K562 (cell line): Measurements from ENCODE around the gene ZNF556. TPM values are rescaled to one million over a fixed set of nuclear protein-coding genes. Genes with fewer than 3 reads are reported as not detected.

Source experiments
- ATAC-seq: fragments of 200-7000 bp; cut with Tn5 transposase; 3 replicates; pipeline ENCODE4 v1.9.1; 2020; ENCODE audit warnings: moderate library complexity
- BruUV-seq: library from RNA; stranded (reverse); fragments of 400-500 nt; replicated peaks from 2 replicates; lab custom pipeline; 2021; lab: Mats Ljungman, UMichigan
- CTCF ChIA-PET: fragments of 300-600 bp; formaldehyde crosslinking; extraction: SDS; loops from one replicate; lab custom pipeline; 2021; ENCODE audit warnings: low intra/inter-chr PET ratio; lab: Yijun Ruan, JAX
- POLR2A ChIA-PET: fragments of 300-600, 350-650 bp; sonication (Branson Sonifier 250); formaldehyde crosslinking; extraction: SDS; loops from one replicate; lab custom pipeline; 2021; ENCODE audit warnings: antibody characterized with exemption, inconsistent platforms; lab: Yijun Ruan, JAX
- DNase-seq, 4 experiments: peaks; one replicate each; pipeline versions ENCODE4 v3.0.0 to v3.0.0-alpha.2; 2011 to 2018; ENCODE audit warnings: low spot score in 3 of 4, mixed read lengths in 3 of 4; ENCODE audit errors: extremely low read depth in 1 of 4
- FAIRE-seq: peaks from 2 replicates; lab custom pipeline; 2011; peaks lifted over from hg19 to GRCh38; lab: Jason Lieb, UNC
- H2AFZ ChIP-seq: 2 replicates; pipeline ENCODE4 v1.6.0; 2011; ENCODE audit warnings: low read depth, low read length, control low read depth, inconsistent platforms
- H3K27ac ChIP-seq: fragments of 200-600 bp; 3 replicates; pipeline ENCODE4 v1.8.0; 2011; ENCODE audit warnings: low read depth, mild to moderate bottlenecking, control low read depth, inconsistent platforms, low read length, moderate library complexity, mixed read lengths; ENCODE audit errors: extremely low read depth
- H3K27me3 ChIP-seq, 2 experiments: fragments of 300-600 bp in 1 of 2; 2 replicates in 1 of 2; 3 replicates in 1 of 2; pipeline versions ENCODE4 v1.6.0 to v1.8.0; 2011; ENCODE audit warnings: inconsistent platforms in 2 of 2, low read length in 2 of 2, mild to moderate bottlenecking in 1 of 2, mixed read lengths in 1 of 2, moderate library complexity in 1 of 2; ENCODE audit not compliant: control insufficient read depth in 2 of 2, insufficient read depth in 2 of 2
- H3K36me3 ChIP-seq: fragments of 300-600 bp; 3 replicates; pipeline ENCODE4 v1.8.0; 2011; ENCODE audit warnings: mild to moderate bottlenecking, low read length, inconsistent platforms; ENCODE audit not compliant: control insufficient read depth, insufficient read depth
- H3K4me1 ChIP-seq, 2 experiments: fragments of 200-600 bp in 1 of 2; replicated peaks in 1 of 2; 2 replicates in 1 of 2; 3 replicates in 1 of 2; pipeline versions ENCODE4 v1.5.1 to v1.8.0; 2011; ENCODE audit warnings: inconsistent platforms in 2 of 2, low read length in 2 of 2, mild to moderate bottlenecking in 1 of 2, mixed read lengths in 1 of 2, moderate library complexity in 1 of 2; ENCODE audit not compliant: control insufficient read depth in 2 of 2, insufficient read depth in 2 of 2
- H3K4me2 ChIP-seq: 2 replicates; pipeline ENCODE4 v1.6.1; 2011; ENCODE audit warnings: low read length, control low read depth, inconsistent platforms, mixed read lengths; ENCODE audit not compliant: insufficient read depth
- H3K4me3 ChIP-seq: fragments of 200-600 bp; sonication (generic), shearing (Covaris generic); 2 replicates; pipeline ENCODE4 v1.5.1; 2016; ENCODE audit warnings: control low read depth, inconsistent platforms
- H3K79me2 ChIP-seq: fragments of 200-600 bp; 3 replicates; pipeline ENCODE4 v1.8.0; 2011; ENCODE audit warnings: low read length, inconsistent platforms; ENCODE audit not compliant: control insufficient read depth, insufficient read depth
- H3K9ac ChIP-seq, 2 experiments: 2 replicates each; pipeline versions ENCODE4 v1.6.0 to v1.6.1; 2011; ENCODE audit warnings: low read depth in 2 of 2, low read length in 2 of 2, control low read depth in 1 of 2, inconsistent platforms in 1 of 2, mild to moderate bottlenecking in 1 of 2, mixed read lengths in 1 of 2; ENCODE audit not compliant: insufficient read depth in 1 of 2
- H3K9me1 ChIP-seq: one replicate; pipeline ENCODE4 v1.6.0; 2011; ENCODE audit warnings: inconsistent platforms, mild to moderate bottlenecking, low read length, moderate library complexity; ENCODE audit not compliant: control insufficient read depth, insufficient read depth
- H3K9me3 ChIP-seq: replicated peaks from 2 replicates; pipeline ENCODE4 v1.5.1; 2011; ENCODE audit warnings: low read depth, low read length, inconsistent platforms; ENCODE audit not compliant: control insufficient read depth, insufficient read depth
- H4K20me1 ChIP-seq: replicated peaks from 2 replicates; pipeline ENCODE4 v1.6.1; 2011; ENCODE audit warnings: low read length, inconsistent platforms, mixed read lengths; ENCODE audit not compliant: control insufficient read depth, insufficient read depth
- ATF1 ChIP-seq, 2 experiments: fragments of 450-650 bp in 1 of 2; IDR thresholded peaks; 2 replicates each; pipeline ENCODE4 v1.6.1; 2016; ENCODE audit warnings: missing compliant biosample characterization in 1 of 2, missing genetic modification characterization in 1 of 2
- CEBPG ChIP-seq, 3 experiments: fragments of 200-800 bp in 1 of 3; sonication (Bioruptor generic) in 1 of 3; sonication (generic) in 1 of 3; formaldehyde crosslinking in 1 of 3; IDR thresholded peaks in 2 of 3; conservative IDR thresholded peaks in 1 of 3; 2 replicates each; pipeline versions ENCODE4 v1.6.1 to v1.8.0; 2016 to 2022; ENCODE audit warnings: missing compliant biosample characterization in 2 of 3, missing genetic modification characterization in 2 of 3, mild to moderate bottlenecking in 1 of 3, missing genetic modification reagents in 1 of 3
- FOS ChIP-seq: IDR thresholded peaks from 3 replicates; pipeline ENCODE4 v1.6.1; 2011; ENCODE audit not compliant: insufficient read length; ENCODE audit errors: extremely low read depth
- LEF1 ChIP-seq: fragments of 450-650 bp; IDR thresholded peaks from 2 replicates; pipeline ENCODE4 v1.6.1; 2016; ENCODE audit warnings: mild to moderate bottlenecking
- MTA1 ChIP-seq: fragments of 450-650 bp; IDR thresholded peaks from 2 replicates; pipeline ENCODE4 v1.6.1; 2017; ENCODE audit warnings: borderline replicate concordance
- NR4A1 ChIP-seq, 2 experiments: fragments of 250-450 bp in 1 of 2; fragments of 450-650 bp in 1 of 2; sonication (Bioruptor Pico) in 1 of 2; IDR thresholded peaks; 2 replicates each; pipeline versions ENCODE4 v1.4.0 to v1.6.1; 2016 to 2020; ENCODE audit warnings: mild to moderate bottlenecking in 2 of 2, missing compliant biosample characterization in 1 of 2, missing genetic modification characterization in 1 of 2, moderate library complexity in 1 of 2
- PHF8 ChIP-seq: fragments of 200-600 bp; sonication (generic); IDR thresholded peaks from 2 replicates; pipeline ENCODE4 v1.6.1; 2012; ENCODE audit warnings: mixed run types, mild to moderate bottlenecking, inconsistent platforms, low read length, moderate library complexity, borderline replicate concordance
- SIN3A ChIP-seq, 2 experiments: fragments of 150-350 bp in 1 of 2; IDR thresholded peaks; 2 replicates each; pipeline ENCODE4 v1.6.1; 2011 to 2016; ENCODE audit warnings: borderline replicate concordance in 2 of 2, low read depth in 2 of 2, low read length in 2 of 2, mild to moderate bottlenecking in 2 of 2, moderate library complexity in 2 of 2; ENCODE audit not compliant: control insufficient read depth in 1 of 2
- SPI1 ChIP-seq: IDR thresholded peaks from 2 replicates; pipeline ENCODE4 v1.6.1; 2011; ENCODE audit warnings: low read depth, low read length, control low read depth, borderline replicate concordance
- TARDBP ChIP-seq: fragments of 450-650 bp; IDR thresholded peaks from 2 replicates; pipeline ENCODE4 v1.6.1; 2016
- ZNF311 ChIP-seq: fragments of 250-450 bp; sonication (Bioruptor Pico); IDR thresholded peaks from 2 replicates; pipeline ENCODE4 v1.4.0; 2020; ENCODE audit warnings: mild to moderate bottlenecking, moderate library complexity
- ZNF324 ChIP-seq: fragments of 250-450 bp; sonication (Bioruptor Pico); IDR thresholded peaks from 2 replicates; pipeline ENCODE4 v1.4.0; 2020; ENCODE audit warnings: mild to moderate bottlenecking
- WGBS: fragments of 100-300 bp; shearing (Covaris generic); methylation state at CpG from one replicate; pipeline ENCODE4 v1.1.6; 2016; ENCODE audit warnings: low coverage, mixed read lengths; ENCODE audit not compliant: insufficient coverage; ENCODE audit errors: missing lambda C conversion rate; 5-methylcytosine and 5-hydroxymethylcytosine counted together
- in situ Hi-C: fragments of 300-500 bp; cut with MboI; formaldehyde crosslinking; loops from 4 replicates; pipeline ENCODE4 v1.15.0; 2018; ENCODE audit warnings: inconsistent platforms, mixed read lengths
- intact Hi-C: fragments of 100-400 bp; cut with micrococcal nuclease; formaldehyde crosslinking; loops from 2 replicates; pipeline ENCODE4 v1.14.2; 2022
- polyA plus RNA-seq, 8 experiments: library from polyadenylated mRNA; depleted of rRNA in 4 of 8; stranded (reverse) in 5 of 8; unstranded in 3 of 8; fragments of >200 nt; fragmentation: Nextera tagmentation in 2 of 8; fragmentation: Illumina TruSeq in 1 of 8; extraction: Ambion mirVana in 2 of 8; extraction: Trizol in 1 of 8; gene quantifications; 2 replicates each; pipeline versions ENCODE4 v1.2.1 to v1.2.3, GENCODE V29; 2011 to 2014; ENCODE audit warnings: inconsistent platforms in 1 of 8, missing spikeins in 1 of 8
- total RNA-seq, 7 experiments: library from RNA; depleted of rRNA in 6 of 7; stranded (reverse); fragments of >200 nt in 6 of 7; fragmentation: Illumina TruSeq in 2 of 7; extraction: Trizol in 2 of 7; gene quantifications; 2 replicates each; pipeline versions ENCODE4 v1.2.1 to v1.2.3, GENCODE V29; 2011 to 2021; ENCODE audit warnings: low replicate concordance in 1 of 7
- TF ChIP-seq, protein P1 (sequence below): sonication (generic); formaldehyde crosslinking; IDR thresholded peaks from 2 replicates; pipeline ENCODE4 v1.8.1; 2023; ENCODE audit warnings: mild to moderate bottlenecking, missing genetic modification reagents
- TF ChIP-seq, protein P2 (sequence below), 2 experiments: IDR thresholded peaks; 2 replicates each; pipeline ENCODE4 v1.6.1; 2012; ENCODE audit warnings: improper control_type of control experiment in 2 of 2, low read depth in 2 of 2, low read length in 2 of 2, borderline replicate concordance in 1 of 2

ZNF556 gene
- total and polyA plus RNA-seq, 9 of the 15 experiments (the other 6 are each of a cell fraction or from before 2014, with no cell fraction given) = 0.01 to 0.36 (median 0.10) TPM; not detected in 1

DNA sequence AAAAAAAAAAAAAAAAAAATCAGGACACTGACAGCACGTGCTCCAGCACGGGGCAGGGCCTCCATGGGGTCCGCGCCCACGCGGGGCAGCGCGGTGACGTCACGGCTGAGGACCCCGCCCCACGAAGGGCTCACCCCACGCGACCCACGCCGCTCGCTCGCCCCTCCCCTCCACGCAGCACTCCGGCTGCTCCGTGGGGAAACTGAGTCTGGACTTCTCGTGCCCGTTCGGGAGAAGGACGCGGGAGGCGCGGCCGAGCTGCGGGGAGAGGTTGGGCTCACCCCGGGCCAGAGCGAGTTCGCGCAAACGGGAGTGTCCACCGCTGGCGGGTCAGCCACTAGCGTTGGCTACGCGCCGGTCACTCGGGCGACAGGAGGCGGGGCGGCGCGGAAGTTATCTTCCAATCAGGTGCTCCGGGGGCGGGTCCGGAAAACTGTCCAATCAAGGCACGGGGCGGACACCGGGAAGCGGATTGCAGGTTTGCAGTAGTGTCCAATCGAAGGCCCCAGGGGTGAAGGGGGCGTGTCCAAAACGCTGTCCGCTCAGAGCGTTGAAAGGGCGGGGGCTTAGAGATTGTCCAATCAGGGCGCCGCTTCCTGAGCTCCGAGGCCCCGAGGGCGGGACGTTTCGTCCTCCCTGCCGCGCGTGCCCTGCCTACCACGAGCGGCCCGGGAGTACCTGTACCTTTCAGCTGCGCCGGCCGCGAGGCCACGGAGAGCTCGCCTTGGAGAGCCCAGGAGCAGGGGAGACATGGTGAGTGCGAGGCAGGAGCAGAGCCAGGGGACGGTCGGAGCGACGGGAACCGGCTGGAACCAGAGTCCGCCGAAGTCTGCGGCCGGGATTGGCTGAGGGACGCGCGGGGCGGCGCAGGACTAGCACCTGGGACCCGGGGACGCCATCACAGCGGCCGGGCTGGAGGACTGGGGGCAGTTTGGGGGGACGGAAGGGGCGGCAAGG is 33.4 kb downstream of the ZNF556 start, which contains the start of gene ZNF57:
ZNF57 (plus strand) TSS at position 633 of the 957 bp plus-strand sequence; CDS start at position 751, 118 bp downstream.
- peak within 1 kb of the TSS; percentile 71 for H3K27ac ChIP-seq
- WGBS = 0% methylated on average over 69 of the region's 100 CpGs
- H3K36me3 ChIP-seq = peaks cover 8% of the 10 kb centered on the region; the same call in 1 of the 3 replicates
- ChIA-PET POLR2A (interaction anchor here (0.7 to 1.4 kb wide), 10 partner anchors 8 to 291 kb away, joined by 3 to 5 read pairs (median 3); no protein-coding TSS in a partner anchor), CTCF (no interaction called here)
- H3K9me3 ChIP-seq = peaks cover 5% of the 10 kb centered on the region; the same call in 1 of the 2 replicates
- ATAC-seq (peak; percentile 98), DNase-seq (peak; percentile 99), FAIRE-seq (peak; percentile 99)
- H4K20me1 ChIP-seq = 0 out of 2 replicates have a peak, but pooled peaks cover 4% of the 10 kb centered on the region
- intact Hi-C loops (loop anchor here (2.0 kb wide), 1 partner anchor 50 kb away; no protein-coding TSS in a partner anchor), in situ Hi-C loops (no loop called here)
- peak within 1 kb of the TSS; percentile 61 to 98 for H3K9ac ChIP-seq
- peak within 1 kb of the TSS; percentile 94 for H2AFZ ChIP-seq
- peaks cover 6 to 23% of the 10 kb centered on the region in 2 experiments; a peak in 4 of 5 replicates for H3K4me1 ChIP-seq
- BruUV-seq = no TSS peak
- H3K27me3 ChIP-seq = no peaks in the 10 kb centered on the region
- peak within 1 kb of the TSS; percentile 79 for H3K4me2 ChIP-seq
- H3K9me1 ChIP-seq = no peaks in the 10 kb centered on the region
- peaks cover 40% of the 10 kb centered on the region for H3K79me2 ChIP-seq
- H3K4me3 ChIP-seq = peak within 1 kb of the TSS; percentile 60
- TF ChIP-seq PHF8 (peak; percentile 76; the same call in 1 of the 2 replicates), TARDBP (peak; percentile 78), NR4A1 (CRISPR knock-in tag; IDR thresholded peaks at IDR 0.05) (no peak), NR4A1 (tag; IDR thresholded peaks at IDR 0.05) (no peak), CEBPG (CRISPR knock-in tag; IDR thresholded peaks at IDR 0.05) (peak; percentile 35), CEBPG (tag; conservative IDR thresholded peaks at IDR 0.05 in 1 of 2, IDR thresholded peaks at IDR 0.05 in 1 of 2) (no peak), LEF1 (0 out of 2 replicates have a peak, but pooled peaks have one; percentile 33), ATF1 (CRISPR knock-in tag; IDR thresholded peaks at IDR 0.05) (peak; percentile 21; the same call in 1 of the 2 replicates), ATF1 (tag; IDR thresholded peaks at IDR 0.05) (peak; percentile 93), ZNF324 (CRISPR knock-in tag) (no peak), SIN3A (IDR thresholded peaks at IDR 0.05; ENCODE audit: borderline replicate concordance in 2 of 2, control insufficient read depth in 1 of 2, low read depth in 2 of 2, low read length in 2 of 2) (peak in 1 of 2 experiments; percentile 33; a peak in 1 of 4 replicates), MTA1 (0 out of 2 replicates have a peak, but pooled peaks have one; percentile 40), SPI1 (0 out of 2 replicates have a peak, but pooled peaks have one; percentile 10), ZNF311 (CRISPR knock-in tag) (no peak), FOS (peak; percentile 84)
- TF ChIP-seq, protein P1, sequence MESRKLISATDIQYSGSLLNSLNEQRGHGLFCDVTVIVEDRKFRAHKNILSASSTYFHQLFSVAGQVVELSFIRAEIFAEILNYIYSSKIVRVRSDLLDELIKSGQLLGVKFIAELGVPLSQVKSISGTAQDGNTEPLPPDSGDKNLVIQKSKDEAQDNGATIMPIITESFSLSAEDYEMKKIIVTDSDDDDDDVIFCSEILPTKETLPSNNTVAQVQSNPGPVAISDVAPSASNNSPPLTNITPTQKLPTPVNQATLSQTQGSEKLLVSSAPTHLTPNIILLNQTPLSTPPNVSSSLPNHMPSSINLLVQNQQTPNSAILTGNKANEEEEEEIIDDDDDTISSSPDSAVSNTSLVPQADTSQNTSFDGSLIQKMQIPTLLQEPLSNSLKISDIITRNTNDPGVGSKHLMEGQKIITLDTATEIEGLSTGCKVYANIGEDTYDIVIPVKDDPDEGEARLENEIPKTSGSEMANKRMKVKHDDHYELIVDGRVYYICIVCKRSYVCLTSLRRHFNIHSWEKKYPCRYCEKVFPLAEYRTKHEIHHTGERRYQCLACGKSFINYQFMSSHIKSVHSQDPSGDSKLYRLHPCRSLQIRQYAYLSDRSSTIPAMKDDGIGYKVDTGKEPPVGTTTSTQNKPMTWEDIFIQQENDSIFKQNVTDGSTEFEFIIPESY (CRISPR knock-in tag) = peak; percentile 80
- TF ChIP-seq, protein P2, sequence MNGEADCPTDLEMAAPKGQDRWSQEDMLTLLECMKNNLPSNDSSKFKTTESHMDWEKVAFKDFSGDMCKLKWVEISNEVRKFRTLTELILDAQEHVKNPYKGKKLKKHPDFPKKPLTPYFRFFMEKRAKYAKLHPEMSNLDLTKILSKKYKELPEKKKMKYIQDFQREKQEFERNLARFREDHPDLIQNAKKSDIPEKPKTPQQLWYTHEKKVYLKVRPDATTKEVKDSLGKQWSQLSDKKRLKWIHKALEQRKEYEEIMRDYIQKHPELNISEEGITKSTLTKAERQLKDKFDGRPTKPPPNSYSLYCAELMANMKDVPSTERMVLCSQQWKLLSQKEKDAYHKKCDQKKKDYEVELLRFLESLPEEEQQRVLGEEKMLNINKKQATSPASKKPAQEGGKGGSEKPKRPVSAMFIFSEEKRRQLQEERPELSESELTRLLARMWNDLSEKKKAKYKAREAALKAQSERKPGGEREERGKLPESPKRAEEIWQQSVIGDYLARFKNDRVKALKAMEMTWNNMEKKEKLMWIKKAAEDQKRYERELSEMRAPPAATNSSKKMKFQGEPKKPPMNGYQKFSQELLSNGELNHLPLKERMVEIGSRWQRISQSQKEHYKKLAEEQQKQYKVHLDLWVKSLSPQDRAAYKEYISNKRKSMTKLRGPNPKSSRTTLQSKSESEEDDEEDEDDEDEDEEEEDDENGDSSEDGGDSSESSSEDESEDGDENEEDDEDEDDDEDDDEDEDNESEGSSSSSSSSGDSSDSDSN (IDR thresholded peaks at IDR 0.05; ENCODE audit: borderline replicate concordance in 1 of 2, low read depth in 2 of 2, low read length in 2 of 2) = 0 out of 4 replicates have a peak, but pooled peaks of 1 of the 2 experiments have one; percentile 48
